Choroid plexus epithelial cell (primary cell): ENCODE data around the gene RD3L.

ENCODE experiments used
- DNase-seq: peaks from one replicate; pipeline ENCODE4 v3.0.0-alpha.2; 2010; ENCODE audit warnings: low read depth
- H3K4me3 ChIP-seq: 2 replicates; pipeline ENCODE4 v1.5.1; 2011; ENCODE audit warnings: low read depth, mild to moderate bottlenecking, control low read depth, low read length, moderate library complexity
- TF ChIP-seq, protein P1 (sequence below): conservative IDR thresholded peaks from 2 replicates; pipeline ENCODE4 v1.5.1; 2011; ENCODE audit warnings: low read depth, mild to moderate bottlenecking, control low read depth, inconsistent platforms, low read length, moderate library complexity

Gene RD3L

GRCh38 chr14:103890821-103891666, 51.3 kb downstream of the RD3L start:
- DNase-seq: no peak
- TF ChIP-seq, protein P1, sequence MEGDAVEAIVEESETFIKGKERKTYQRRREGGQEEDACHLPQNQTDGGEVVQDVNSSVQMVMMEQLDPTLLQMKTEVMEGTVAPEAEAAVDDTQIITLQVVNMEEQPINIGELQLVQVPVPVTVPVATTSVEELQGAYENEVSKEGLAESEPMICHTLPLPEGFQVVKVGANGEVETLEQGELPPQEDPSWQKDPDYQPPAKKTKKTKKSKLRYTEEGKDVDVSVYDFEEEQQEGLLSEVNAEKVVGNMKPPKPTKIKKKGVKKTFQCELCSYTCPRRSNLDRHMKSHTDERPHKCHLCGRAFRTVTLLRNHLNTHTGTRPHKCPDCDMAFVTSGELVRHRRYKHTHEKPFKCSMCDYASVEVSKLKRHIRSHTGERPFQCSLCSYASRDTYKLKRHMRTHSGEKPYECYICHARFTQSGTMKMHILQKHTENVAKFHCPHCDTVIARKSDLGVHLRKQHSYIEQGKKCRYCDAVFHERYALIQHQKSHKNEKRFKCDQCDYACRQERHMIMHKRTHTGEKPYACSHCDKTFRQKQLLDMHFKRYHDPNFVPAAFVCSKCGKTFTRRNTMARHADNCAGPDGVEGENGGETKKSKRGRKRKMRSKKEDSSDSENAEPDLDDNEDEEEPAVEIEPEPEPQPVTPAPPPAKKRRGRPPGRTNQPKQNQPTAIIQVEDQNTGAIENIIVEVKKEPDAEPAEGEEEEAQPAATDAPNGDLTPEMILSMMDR: no peak
- H3K4me3 ChIP-seq: no peak overlapping the region
